Inferior parietal cortex (tissue), 1 donor: ENCODE measurements around the gene CCDC92B.
"Not testable (repeated sequence)": the region's sequence is repeated elsewhere in the genome, so short reads cannot be mapped to it uniquely, and the experiment has no call there.

ENCODE experiments used
- DNase-seq: peaks from one replicate; pipeline ENCODE4 v3.0.0-alpha.2; 2016; ENCODE audit errors: extremely low spot score

CCDC92B gene

GRCh38 chr17:2689411-2690164 lies 59.9 kb downstream of the CCDC92B start:
- no peak for DNase-seq

GRCh38 chr17:2688351-2689342 lies 60.8 kb downstream of the CCDC92B start:
- DNase-seq: no peak

DNA sequence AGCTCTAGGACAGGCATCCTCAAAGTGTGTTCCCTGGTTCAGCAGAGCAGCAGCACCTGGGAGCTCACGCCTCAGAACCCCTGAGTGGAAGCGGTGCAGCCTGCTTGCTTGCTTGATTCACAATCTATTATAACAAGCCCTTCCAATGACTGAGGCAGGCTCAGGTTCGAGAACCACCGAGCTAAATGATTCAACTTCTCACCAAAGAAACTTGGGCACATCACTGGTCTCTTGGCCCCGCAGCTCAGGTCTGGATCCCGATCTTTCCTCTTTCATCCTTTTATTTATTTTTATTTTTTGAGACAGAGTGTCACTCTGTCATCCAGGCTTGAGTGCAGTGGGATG lies 62.4 kb downstream of the CCDC92B start:
- no peak for DNase-seq

DNA sequence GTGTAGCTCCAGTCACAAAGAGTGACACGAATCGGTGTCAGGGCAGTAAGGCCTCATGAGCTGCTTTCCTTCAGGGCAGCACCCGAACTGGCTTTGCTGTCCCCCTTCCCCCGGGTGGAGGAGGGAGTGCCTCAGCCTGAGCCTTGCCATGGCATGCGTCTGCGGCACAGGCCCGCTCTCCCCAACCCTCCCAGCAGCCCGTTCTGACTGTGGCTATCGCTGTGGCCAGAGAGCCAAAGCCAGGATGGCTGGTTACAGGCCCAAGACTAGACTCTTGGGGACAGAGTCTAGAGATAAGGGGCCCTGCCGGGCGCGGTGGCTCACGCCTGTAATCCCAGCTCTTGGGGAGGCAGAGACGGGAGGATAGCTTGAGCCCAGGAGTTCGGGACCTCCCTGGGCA lies 63.8 kb downstream of the CCDC92B start:
- no peak for DNase-seq

GRCh38 chr17:2684549-2684948 lies 64.9 kb downstream of the CCDC92B start:
- DNase-seq: no peak

DNA sequence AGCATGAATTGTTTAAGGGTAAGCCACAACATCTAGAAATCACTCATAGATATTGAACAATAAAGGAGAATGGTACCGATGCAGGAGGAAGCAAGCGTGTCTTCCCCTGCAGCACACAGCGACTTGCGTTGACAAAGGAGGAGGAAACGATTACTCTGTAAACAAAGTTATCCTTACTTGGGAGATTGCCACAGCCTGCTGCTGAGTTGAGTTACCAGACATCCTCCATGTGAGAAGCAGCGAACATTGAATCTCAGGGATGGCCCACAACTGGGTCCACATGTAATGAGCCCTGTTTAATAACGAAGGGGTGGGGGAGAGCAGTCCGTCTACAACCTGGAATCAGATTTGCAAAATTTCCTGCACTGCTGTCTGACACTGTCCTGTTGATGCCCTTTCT lies 65.5 kb downstream of the CCDC92B start:
- DNase-seq: no peak

- DNase-seq: no peak
These were observed 67.1 kb downstream of the CCDC92B start for GRCh38 chr17:2682176-2682938.

DNA sequence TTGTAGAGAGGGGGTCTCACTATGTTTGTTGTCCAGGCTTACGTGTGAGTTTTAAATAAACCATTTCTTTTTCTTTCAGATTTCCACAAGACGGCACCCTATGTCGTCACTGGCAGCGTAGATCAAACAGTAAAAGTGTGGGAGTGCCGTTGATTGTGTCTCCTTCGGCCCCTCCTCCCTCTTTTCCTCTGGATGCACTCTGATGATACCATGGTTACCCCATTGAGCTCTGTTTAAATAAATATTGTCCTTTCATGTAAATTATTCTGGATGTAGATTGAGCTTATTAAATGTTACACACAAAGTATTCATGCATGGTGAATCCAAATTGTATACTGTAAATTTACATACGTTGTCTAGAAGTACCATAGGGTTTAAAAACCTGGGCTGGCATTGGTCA lies 67.8 kb downstream of the CCDC92B start:
- DNase-seq: no peak

DNA sequence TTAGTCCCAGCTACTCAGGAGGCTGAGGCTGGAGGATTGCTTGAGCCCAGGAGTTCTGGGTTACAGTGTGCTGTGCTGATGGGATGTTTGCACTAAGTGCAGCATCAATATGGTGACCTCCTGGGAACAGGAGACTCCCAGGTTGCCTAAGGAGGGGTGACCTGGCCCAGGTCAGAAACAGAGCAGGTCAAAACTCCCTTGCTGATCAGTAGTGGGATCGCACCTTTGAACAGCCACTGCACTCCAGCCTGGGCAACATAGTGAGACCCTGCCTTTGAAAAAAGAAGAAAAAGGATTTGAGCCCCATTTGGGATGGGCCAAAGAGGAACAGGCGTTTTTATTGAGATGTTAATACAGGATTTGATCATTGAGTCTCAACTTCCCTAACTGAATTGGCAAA lies 68.5 kb downstream of the CCDC92B start:
- no peak for DNase-seq

GRCh38 chr17:2679247-2679646 lies 70.2 kb downstream of the CCDC92B start:
- DNase-seq: not testable (repeated sequence)
